AG10803 (cell line): ENCODE measurements around the gene C2.
A peak's percentile ranks its signal among the peaks of the same experiment; 100 is the strongest.

Experiments used
- DNase-seq: peaks from one replicate; pipeline ENCODE4 v3.0.0; 2010; ENCODE audit warnings: low read depth
- H3K4me3 ChIP-seq: 2 replicates; pipeline ENCODE4 v1.5.1; 2011; ENCODE audit warnings: mild to moderate bottlenecking, low read length, control low read depth
- TF ChIP-seq, protein P1 (sequence below): conservative IDR thresholded peaks from 2 replicates; pipeline ENCODE4 v1.5.1; 2011; ENCODE audit warnings: mild to moderate bottlenecking, low read length, control low read depth, inconsistent platforms

C2 gene

DNA sequence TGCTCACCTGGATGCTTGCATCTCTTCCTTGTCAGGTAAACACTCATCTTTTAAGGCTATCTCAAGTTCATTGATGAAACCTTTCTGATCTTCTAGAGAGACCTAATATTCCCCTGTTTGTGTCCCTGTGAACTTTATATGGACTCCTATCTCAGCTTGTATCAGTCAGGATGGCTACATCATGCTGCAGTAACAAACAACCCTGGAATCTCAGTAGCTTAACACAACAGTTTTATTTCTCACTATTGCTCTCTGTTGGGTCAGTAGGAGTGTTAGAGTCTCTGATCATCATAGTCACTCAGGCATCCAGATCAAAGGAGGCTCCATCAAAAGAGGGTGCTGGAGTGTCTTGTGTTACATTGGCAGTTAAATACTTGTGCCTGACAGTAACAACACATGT, 12.2 kb upstream of the C2 start:
- no peak for DNase-seq
- TF ChIP-seq, protein P1, sequence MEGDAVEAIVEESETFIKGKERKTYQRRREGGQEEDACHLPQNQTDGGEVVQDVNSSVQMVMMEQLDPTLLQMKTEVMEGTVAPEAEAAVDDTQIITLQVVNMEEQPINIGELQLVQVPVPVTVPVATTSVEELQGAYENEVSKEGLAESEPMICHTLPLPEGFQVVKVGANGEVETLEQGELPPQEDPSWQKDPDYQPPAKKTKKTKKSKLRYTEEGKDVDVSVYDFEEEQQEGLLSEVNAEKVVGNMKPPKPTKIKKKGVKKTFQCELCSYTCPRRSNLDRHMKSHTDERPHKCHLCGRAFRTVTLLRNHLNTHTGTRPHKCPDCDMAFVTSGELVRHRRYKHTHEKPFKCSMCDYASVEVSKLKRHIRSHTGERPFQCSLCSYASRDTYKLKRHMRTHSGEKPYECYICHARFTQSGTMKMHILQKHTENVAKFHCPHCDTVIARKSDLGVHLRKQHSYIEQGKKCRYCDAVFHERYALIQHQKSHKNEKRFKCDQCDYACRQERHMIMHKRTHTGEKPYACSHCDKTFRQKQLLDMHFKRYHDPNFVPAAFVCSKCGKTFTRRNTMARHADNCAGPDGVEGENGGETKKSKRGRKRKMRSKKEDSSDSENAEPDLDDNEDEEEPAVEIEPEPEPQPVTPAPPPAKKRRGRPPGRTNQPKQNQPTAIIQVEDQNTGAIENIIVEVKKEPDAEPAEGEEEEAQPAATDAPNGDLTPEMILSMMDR, result no peak
- H3K4me3 ChIP-seq, result no peak overlapping the region

DNA sequence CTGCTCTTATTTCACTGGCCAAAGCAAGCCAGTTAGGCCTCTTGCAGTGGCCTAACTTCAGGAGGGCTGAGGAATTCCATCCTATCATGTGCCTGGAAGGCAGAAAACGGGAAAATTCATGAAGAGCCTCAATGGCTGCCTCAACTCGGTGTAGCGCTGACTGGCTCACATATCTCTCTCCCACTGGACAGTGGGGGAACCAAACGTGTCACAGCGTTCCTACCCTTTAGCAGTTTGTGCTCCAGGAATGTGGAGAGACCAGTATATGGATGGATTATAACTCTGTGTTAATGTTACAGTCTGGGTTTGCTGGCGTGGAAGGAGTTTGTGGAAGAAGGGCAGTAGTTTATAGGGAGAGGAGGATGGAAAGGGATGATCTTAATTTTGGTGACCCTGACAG, 11.8 kb upstream of the C2 start:
- no peak for DNase-seq
- TF ChIP-seq, protein P1, result no peak
- H3K4me3 ChIP-seq, result no peak overlapping the region

DNA sequence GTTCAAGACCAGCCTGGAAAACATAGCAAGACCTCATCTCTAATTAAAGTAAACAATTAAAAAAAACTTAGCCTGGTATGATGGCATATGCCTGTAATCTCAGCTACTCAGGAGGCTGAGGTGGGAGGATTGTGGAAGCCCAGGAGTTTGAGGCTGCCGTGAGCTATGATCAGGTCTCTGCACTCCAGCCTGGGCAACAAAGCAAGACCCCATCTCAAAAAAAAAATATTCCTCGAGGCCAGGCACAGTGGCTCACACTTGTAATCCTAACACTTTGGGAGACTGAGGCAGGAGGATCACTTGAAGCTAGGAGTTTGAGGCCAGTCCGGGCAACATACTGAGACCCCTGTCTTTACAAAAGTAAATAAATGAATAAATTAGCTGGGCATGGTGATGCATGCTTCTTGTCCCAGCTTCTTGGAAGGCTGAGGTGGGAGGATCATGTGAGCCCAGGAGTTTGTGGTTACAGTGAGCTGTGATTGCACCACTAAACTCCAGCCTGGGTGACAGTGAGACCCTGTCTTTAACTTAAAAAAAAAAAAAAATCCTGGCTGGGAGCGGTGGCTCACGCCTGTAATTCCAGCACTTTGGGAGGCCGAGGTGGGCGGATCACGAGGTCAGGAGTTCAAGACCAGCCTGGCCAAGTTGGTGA, 9.3 kb upstream of the C2 start:
- DNase-seq, result peak; percentile 33
- TF ChIP-seq, protein P1, result no peak
- no peak overlapping the region for H3K4me3 ChIP-seq

DNA sequence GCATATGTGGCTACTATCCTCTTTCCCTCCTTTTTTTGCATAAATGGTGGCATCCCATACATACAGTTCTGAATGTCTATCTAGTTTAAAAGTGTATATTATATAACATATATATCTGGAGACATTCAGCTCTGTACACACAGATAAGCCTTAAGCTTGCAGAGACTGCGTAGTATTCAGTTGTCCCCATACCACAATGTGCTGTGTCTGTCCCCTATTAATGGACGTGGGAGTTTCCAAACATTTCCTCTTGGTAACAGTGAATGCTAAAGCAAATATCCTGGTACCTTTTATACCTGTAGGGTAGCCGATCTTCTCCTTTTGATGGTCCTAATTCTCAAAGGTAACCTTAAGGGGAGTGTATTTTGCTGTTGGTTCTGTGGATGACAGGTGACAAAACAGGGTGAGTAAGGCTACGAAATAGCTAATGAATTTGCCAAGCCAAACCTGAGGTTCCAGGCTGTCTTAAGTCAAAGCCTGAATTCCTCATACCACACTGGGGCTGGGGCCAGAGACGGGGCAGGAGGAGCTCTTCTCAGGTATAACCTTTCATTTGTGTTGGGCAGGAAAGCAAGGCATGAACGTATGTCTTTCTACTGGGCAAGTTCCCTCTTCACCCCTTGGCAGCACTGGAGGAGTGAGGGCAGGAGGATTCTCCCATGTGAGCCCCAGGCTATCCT, 7.8 kb upstream of the C2 start:
- H3K4me3 ChIP-seq, result no peak overlapping the region
- no peak for DNase-seq
- TF ChIP-seq, protein P1, result no peak

DNA sequence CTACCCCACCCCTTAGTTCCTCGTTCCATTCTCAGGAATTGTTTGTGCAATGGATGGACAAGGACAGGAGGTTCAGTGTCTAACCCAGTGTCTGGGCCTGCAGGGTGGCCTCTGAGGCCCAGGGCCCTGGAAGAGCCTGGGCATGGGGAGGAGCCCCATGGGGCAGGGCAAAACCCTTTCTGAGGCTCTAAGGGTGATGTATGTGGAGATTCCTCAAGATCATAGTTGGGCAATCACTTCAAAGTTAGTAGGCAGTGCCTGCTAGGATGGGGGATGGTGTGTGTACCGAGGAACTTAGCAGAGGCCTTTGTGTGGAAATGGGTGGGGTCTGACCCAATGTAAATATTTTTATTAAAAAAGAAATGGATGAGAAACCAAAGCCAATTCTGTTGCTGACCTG, 6.7 kb upstream of the C2 start:
- no peak for DNase-seq
- H3K4me3 ChIP-seq, result no peak overlapping the region
- TF ChIP-seq, protein P1, result no peak

DNA sequence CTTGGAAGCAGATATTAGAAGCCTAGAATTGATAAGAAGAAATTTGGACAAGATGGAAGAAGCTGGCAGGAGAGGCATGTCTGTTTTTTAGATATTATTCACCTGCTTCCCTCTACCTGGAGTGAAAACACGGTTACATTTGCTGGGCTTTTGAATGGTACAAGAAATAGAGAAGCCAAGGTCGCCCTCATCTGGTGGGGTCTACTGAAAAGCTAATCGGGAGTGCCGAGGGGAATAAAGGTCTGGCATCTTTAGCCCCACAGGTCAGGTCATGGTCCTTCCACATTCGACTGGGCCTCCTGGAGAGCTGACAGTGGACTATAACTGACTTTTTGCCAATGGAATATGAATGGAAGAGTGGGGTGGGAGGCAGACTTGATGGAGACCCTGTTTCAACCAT, 4.6 kb upstream of the C2 start:
- TF ChIP-seq, protein P1, result peak; percentile 21; the same call in 1 of the 2 replicates
- no peak for DNase-seq
- H3K4me3 ChIP-seq, result no peak overlapping the region
